GM19452 (cell line): ENCODE results near the gene KRT38.

ENCODE experiments used
- ATAC-seq: cut with Tn5 transposase; IDR thresholded peaks from one replicate; pipeline ENCODE4 v1.9.1; 2021; ENCODE audit not compliant: unreplicated experiment

Gene KRT38

GRCh38 chr17:41440531-41441033, at the start of gene KRT38:
Gene KRT38, minus strand, starts transcription at chr17:41440983. Its CDS starts 62 bp downstream, at chr17:41440921.
- ATAC-seq: no peak

GRCh38 chr17:41489531-41489930, 48.7 kb upstream of the KRT38 start, which contains the start of gene KRT36:
Gene KRT36, minus strand, starts transcription at chr17:41489910. Its CDS starts 46 bp downstream, at chr17:41489864.
- ATAC-seq: no peak

GRCh38 chr17:41486809-41487530, 46.2 kb upstream of the KRT38 start:
- ATAC-seq: no peak

- no peak for ATAC-seq
Observed at GRCh38 chr17:41486316-41486715, 45.5 kb upstream of the KRT38 start.

- no peak for ATAC-seq
Observed at GRCh38 chr17:41484920-41485904, 44.4 kb upstream of the KRT38 start.

GRCh38 chr17:41483991-41484826, 43.4 kb upstream of the KRT38 start:
- no peak for ATAC-seq

- ATAC-seq: no peak
Observed at GRCh38 chr17:41483531-41483930, 42.7 kb upstream of the KRT38 start.

- ATAC-seq: no peak
Observed at GRCh38 chr17:41481036-41481435, 40.3 kb upstream of the KRT38 start, which contains the start of gene KRT35. Gene KRT35, minus strand, starts transcription at chr17:41481151. Its CDS starts 54 bp downstream, at chr17:41481097.

GRCh38 chr17:41480581-41480980, 39.8 kb upstream of the KRT38 start:
- ATAC-seq: no peak

- no peak for ATAC-seq
Observed at GRCh38 chr17:41480136-41480535, 39.4 kb upstream of the KRT38 start.

- ATAC-seq: no peak
Observed at GRCh38 chr17:41478237-41478636, 37.5 kb upstream of the KRT38 start.

- ATAC-seq: no peak
Observed at GRCh38 chr17:41476866-41477815, 36.4 kb upstream of the KRT38 start.

GRCh38 chr17:41475421-41475820, 34.6 kb upstream of the KRT38 start:
- no peak for ATAC-seq

GRCh38 chr17:41474863-41475262, 34.1 kb upstream of the KRT38 start:
- no peak for ATAC-seq

GRCh38 chr17:41468346-41468745, 27.6 kb upstream of the KRT38 start:
- ATAC-seq: no peak

GRCh38 chr17:41467561-41467960, 26.8 kb upstream of the KRT38 start:
- no peak for ATAC-seq

- no peak for ATAC-seq
Observed at GRCh38 chr17:41466988-41467387, 26.2 kb upstream of the KRT38 start, which contains the start of gene KRT32. Gene KRT32, minus strand, starts transcription at chr17:41467386. Its CDS starts 61 bp downstream, at chr17:41467325.

- ATAC-seq: no peak
Observed at GRCh38 chr17:41464682-41465081, 23.9 kb upstream of the KRT38 start.

- no peak for ATAC-seq
Observed at GRCh38 chr17:41464173-41464572, 23.4 kb upstream of the KRT38 start.
